ENCODE data around the gene SRD5A2.

SRD5A2 gene

GRCh38 chr2:31539505-31539904 is 41.2 kb downstream of the SRD5A2 start:
- Histone ChIP-seq H3K36me3 (ENCODE audit: control insufficient read depth in 5 of 5, insufficient read depth in 5 of 5, low read length in 5 of 5) (no peaks in the 10 kb centered on the region), H3K9me3 (ENCODE audit: control insufficient read depth in 5 of 5, low read length in 5 of 5) (peaks cover 0 to 16% (median 6%) of the 10 kb centered on the region in 5 donors), H3K27ac (ENCODE audit: low read depth, low read length) (no peak overlapping the region), H3K9ac (ENCODE audit: low read length in 5 of 5) (no peak overlapping the region), H3K4me3 (ENCODE audit: low read depth in 1 of 5, low read length in 5 of 5) (no peak overlapping the region), H3K27me3 (ENCODE audit: control insufficient read depth in 5 of 5, insufficient read depth in 4 of 5, low read length in 5 of 5) (no peaks in the 10 kb centered on the region), H3K4me1 (ENCODE audit: control insufficient read depth in 5 of 5, insufficient read depth in 5 of 5, low read length in 5 of 5) (no peaks in the 10 kb centered on the region)

- Histone ChIP-seq H3K27ac (ENCODE audit: low read depth, low read length) (no peak overlapping the region), H3K9ac (ENCODE audit: low read length in 5 of 5) (no peak overlapping the region), H3K9me3 (ENCODE audit: control insufficient read depth in 5 of 5, low read length in 5 of 5) (peaks cover 0 to 3% (median 0%) of the 10 kb centered on the region in 5 donors), H3K36me3 (ENCODE audit: control insufficient read depth in 5 of 5, insufficient read depth in 5 of 5, low read length in 5 of 5) (no peaks in the 10 kb centered on the region), H3K4me1 (ENCODE audit: control insufficient read depth in 5 of 5, insufficient read depth in 5 of 5, low read length in 5 of 5) (no peaks in the 10 kb centered on the region), H3K27me3 (ENCODE audit: control insufficient read depth in 5 of 5, insufficient read depth in 4 of 5, low read length in 5 of 5) (no peaks in the 10 kb centered on the region), H3K4me3 (ENCODE audit: low read depth in 1 of 5, low read length in 5 of 5) (no peak overlapping the region)
Observed at GRCh38 chr2:31535768-31536167, 45.0 kb downstream of the SRD5A2 start.

- H3K27ac ChIP-seq (ENCODE audit: low read depth, low read length) = no peak overlapping the region
- H3K4me3 ChIP-seq (ENCODE audit: low read depth in 1 of 5, low read length in 5 of 5) = no peak overlapping the region
- no peaks in the 10 kb centered on the region for H3K9me3 ChIP-seq (ENCODE audit: control insufficient read depth in 5 of 5, low read length in 5 of 5)
- H3K4me1 ChIP-seq (ENCODE audit: control insufficient read depth in 5 of 5, insufficient read depth in 5 of 5, low read length in 5 of 5) = no peaks in the 10 kb centered on the region
- H3K9ac ChIP-seq (ENCODE audit: low read length in 5 of 5) = no peak overlapping the region
- H3K27me3 ChIP-seq (ENCODE audit: control insufficient read depth in 5 of 5, insufficient read depth in 4 of 5, low read length in 5 of 5) = no peaks in the 10 kb centered on the region
- H3K36me3 ChIP-seq (ENCODE audit: control insufficient read depth in 5 of 5, insufficient read depth in 5 of 5, low read length in 5 of 5) = no peaks in the 10 kb centered on the region
Observed at GRCh38 chr2:31534636-31535035, 46.1 kb downstream of the SRD5A2 start.

DNA sequence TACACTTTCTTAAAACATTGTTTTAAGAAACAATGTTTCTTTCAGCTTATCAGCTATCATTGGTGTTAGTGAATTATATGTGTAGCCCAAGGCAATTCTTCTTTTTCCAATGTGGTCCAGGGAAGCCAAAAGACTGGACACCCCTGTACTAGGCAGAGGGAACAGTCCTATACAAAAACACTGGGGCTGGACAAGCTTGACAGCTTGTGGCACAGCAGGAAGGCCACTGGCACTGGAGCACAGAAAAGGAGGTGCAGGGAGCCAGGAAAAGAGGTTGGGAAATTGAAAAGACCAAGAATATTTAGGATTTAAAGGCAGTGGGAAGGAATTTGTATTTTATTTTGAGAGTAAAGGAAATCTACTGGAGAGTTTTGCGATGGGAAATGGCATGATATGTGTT is 47.7 kb downstream of the SRD5A2 start:
- no peaks in the 10 kb centered on the region for H3K4me1 ChIP-seq (ENCODE audit: control insufficient read depth in 5 of 5, insufficient read depth in 5 of 5, low read length in 5 of 5)
- no peak overlapping the region for H3K9ac ChIP-seq (ENCODE audit: low read length in 5 of 5)
- H3K36me3 ChIP-seq (ENCODE audit: control insufficient read depth in 5 of 5, insufficient read depth in 5 of 5, low read length in 5 of 5) = no peaks in the 10 kb centered on the region
- H3K27me3 ChIP-seq (ENCODE audit: control insufficient read depth in 5 of 5, insufficient read depth in 4 of 5, low read length in 5 of 5) = no peaks in the 10 kb centered on the region
- H3K9me3 ChIP-seq (ENCODE audit: control insufficient read depth in 5 of 5, low read length in 5 of 5) = no peaks in the 10 kb centered on the region
- H3K27ac ChIP-seq (ENCODE audit: low read depth, low read length) = no peak overlapping the region
- H3K4me3 ChIP-seq (ENCODE audit: low read depth in 1 of 5, low read length in 5 of 5) = no peak overlapping the region

DNA sequence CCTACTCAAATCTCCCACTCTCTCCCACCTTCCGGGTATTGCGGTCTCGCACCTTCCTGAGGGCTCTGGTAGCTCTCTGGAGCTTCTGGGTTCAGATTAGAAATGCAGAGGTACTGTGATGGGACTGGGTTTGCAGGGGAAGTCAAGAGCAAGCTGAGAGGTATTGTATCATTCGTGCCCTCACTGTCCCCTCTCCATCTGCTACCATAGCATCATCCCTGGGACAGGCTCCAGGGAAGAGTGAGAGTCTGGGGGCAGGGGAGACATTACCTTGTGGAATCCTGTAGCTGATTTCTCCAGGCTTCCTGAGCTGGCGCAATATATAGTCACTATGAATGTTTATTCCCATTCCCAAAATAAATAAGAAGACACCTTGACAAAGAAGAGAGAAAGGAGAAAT is 49.6 kb downstream of the SRD5A2 start:
- Histone ChIP-seq H3K36me3 (ENCODE audit: control insufficient read depth in 5 of 5, insufficient read depth in 5 of 5, low read length in 5 of 5) (no peaks in the 10 kb centered on the region), H3K4me3 (ENCODE audit: low read depth in 1 of 5, low read length in 5 of 5) (no peak overlapping the region), H3K9me3 (ENCODE audit: control insufficient read depth in 5 of 5, low read length in 5 of 5) (no peaks in the 10 kb centered on the region), H3K4me1 (ENCODE audit: control insufficient read depth in 5 of 5, insufficient read depth in 5 of 5, low read length in 5 of 5) (no peaks in the 10 kb centered on the region), H3K27ac (ENCODE audit: low read depth, low read length) (no peak overlapping the region), H3K27me3 (ENCODE audit: control insufficient read depth in 5 of 5, insufficient read depth in 4 of 5, low read length in 5 of 5) (no peaks in the 10 kb centered on the region), H3K9ac (ENCODE audit: low read length in 5 of 5) (no peak overlapping the region)

- Histone ChIP-seq H3K4me3 (ENCODE audit: low read depth in 1 of 5, low read length in 5 of 5) (no peak overlapping the region), H3K9ac (ENCODE audit: low read length in 5 of 5) (no peak overlapping the region), H3K36me3 (ENCODE audit: control insufficient read depth in 5 of 5, insufficient read depth in 5 of 5, low read length in 5 of 5) (no peaks in the 10 kb centered on the region), H3K9me3 (ENCODE audit: control insufficient read depth in 5 of 5, low read length in 5 of 5) (no peaks in the 10 kb centered on the region), H3K27me3 (ENCODE audit: control insufficient read depth in 5 of 5, insufficient read depth in 4 of 5, low read length in 5 of 5) (no peaks in the 10 kb centered on the region), H3K27ac (ENCODE audit: low read depth, low read length) (no peak overlapping the region), H3K4me1 (ENCODE audit: control insufficient read depth in 5 of 5, insufficient read depth in 5 of 5, low read length in 5 of 5) (no peaks in the 10 kb centered on the region)
Observed at GRCh38 chr2:31529256-31529655, 51.5 kb downstream of the SRD5A2 start.

DNA sequence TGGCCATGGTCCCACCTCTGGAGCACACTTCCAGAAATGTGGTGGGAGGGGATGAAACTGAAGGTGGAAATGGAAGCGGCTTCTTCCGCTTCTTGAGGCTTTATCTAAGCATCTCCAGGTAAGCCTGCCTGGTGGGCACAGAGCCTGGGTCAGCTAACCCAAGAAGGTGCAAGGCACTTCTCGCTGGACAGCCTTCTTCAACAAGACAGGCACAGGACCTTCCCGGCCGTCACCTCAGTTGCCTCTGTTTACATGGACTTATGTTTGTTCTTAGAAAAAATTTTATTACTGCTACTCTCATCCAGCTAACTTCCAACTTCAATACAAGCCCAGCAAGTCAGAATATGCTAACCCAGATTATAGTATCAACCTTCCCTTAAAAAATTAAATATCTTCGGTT is 51.9 kb downstream of the SRD5A2 start:
- Histone ChIP-seq H3K27me3 (ENCODE audit: control insufficient read depth in 5 of 5, insufficient read depth in 4 of 5, low read length in 5 of 5) (no peaks in the 10 kb centered on the region), H3K27ac (ENCODE audit: low read depth, low read length) (no peak overlapping the region), H3K9me3 (ENCODE audit: control insufficient read depth in 5 of 5, low read length in 5 of 5) (no peaks in the 10 kb centered on the region), H3K4me3 (ENCODE audit: low read depth in 1 of 5, low read length in 5 of 5) (no peak overlapping the region), H3K4me1 (ENCODE audit: control insufficient read depth in 5 of 5, insufficient read depth in 5 of 5, low read length in 5 of 5) (no peaks in the 10 kb centered on the region), H3K36me3 (ENCODE audit: control insufficient read depth in 5 of 5, insufficient read depth in 5 of 5, low read length in 5 of 5) (no peaks in the 10 kb centered on the region), H3K9ac (ENCODE audit: low read length in 5 of 5) (no peak overlapping the region)

DNA sequence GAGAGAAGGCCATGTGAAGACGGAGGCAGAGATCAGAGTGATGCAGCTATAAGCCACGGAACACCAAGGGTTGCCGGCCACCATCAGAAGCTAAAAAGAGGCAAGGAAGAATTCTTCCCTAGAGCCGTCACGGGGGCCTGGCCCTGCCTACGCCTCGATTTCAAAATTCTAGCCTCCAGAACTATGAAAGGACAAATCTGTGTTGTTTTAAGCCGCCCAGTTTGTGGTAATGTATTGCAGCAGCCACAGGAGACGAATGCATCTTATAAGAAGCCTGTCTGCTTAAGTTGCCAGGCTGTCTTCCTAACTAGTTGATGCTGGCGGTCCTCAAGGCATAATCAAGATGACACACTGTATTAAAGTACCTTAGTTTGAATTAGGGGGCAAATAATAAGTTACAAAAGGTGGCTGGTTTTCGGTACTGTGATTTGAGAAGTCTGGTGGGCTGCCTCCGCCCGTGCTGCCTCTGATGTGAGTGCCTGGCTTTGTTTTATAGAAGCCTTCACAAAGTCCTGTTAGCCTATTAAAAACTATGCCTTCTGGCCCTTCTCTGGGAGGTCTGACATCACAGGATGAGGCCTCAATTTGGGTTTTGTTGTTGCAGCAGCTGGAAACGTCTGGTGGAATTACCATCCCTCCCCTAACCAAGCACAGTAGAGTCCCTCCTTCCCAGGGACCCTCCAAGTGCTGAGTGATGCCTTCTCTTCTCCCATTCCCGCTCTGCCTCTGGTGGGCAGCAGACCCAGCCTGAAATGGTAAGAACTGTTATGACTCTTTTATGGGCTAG is 53.6 kb downstream of the SRD5A2 start:
- H3K27ac ChIP-seq (ENCODE audit: low read depth, low read length) = no peak overlapping the region
- H3K9me3 ChIP-seq (ENCODE audit: control insufficient read depth in 5 of 5, low read length in 5 of 5) = no peaks in the 10 kb centered on the region
- no peaks in the 10 kb centered on the region for H3K36me3 ChIP-seq (ENCODE audit: control insufficient read depth in 5 of 5, insufficient read depth in 5 of 5, low read length in 5 of 5)
- no peaks in the 10 kb centered on the region for H3K27me3 ChIP-seq (ENCODE audit: control insufficient read depth in 5 of 5, insufficient read depth in 4 of 5, low read length in 5 of 5)
- no peaks in the 10 kb centered on the region for H3K4me1 ChIP-seq (ENCODE audit: control insufficient read depth in 5 of 5, insufficient read depth in 5 of 5, low read length in 5 of 5)
- no peak overlapping the region for H3K4me3 ChIP-seq (ENCODE audit: low read depth in 1 of 5, low read length in 5 of 5)
- no peak overlapping the region for H3K9ac ChIP-seq (ENCODE audit: low read length in 5 of 5)

DNA sequence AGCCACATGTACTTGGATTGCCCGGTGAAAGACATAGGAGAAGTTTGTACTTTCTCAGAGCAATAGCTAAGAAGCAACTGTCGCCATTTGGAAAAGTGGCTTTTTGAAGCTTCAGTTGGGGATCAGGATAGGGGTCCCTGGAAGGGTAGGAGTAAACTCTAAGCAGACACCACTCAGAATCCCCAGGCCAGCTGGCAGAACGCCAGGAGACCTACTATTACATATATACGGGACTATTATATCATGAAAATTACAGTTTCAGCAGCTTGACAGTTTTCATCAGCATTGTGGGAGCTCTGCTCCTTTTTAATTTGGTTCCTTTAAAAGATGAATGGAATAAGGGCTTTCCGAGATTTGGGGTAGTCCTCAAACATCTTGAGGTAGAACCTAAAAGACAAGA is 54.9 kb downstream of the SRD5A2 start:
- Histone ChIP-seq H3K27ac (ENCODE audit: low read depth, low read length) (no peak overlapping the region), H3K4me3 (ENCODE audit: low read depth in 1 of 5, low read length in 5 of 5) (no peak overlapping the region), H3K4me1 (ENCODE audit: control insufficient read depth in 5 of 5, insufficient read depth in 5 of 5, low read length in 5 of 5) (no peaks in the 10 kb centered on the region), H3K36me3 (ENCODE audit: control insufficient read depth in 5 of 5, insufficient read depth in 5 of 5, low read length in 5 of 5) (no peaks in the 10 kb centered on the region), H3K9me3 (ENCODE audit: control insufficient read depth in 5 of 5, low read length in 5 of 5) (no peaks in the 10 kb centered on the region), H3K9ac (ENCODE audit: low read length in 5 of 5) (no peak overlapping the region), H3K27me3 (ENCODE audit: control insufficient read depth in 5 of 5, insufficient read depth in 4 of 5, low read length in 5 of 5) (no peaks in the 10 kb centered on the region)

- Histone ChIP-seq H3K4me1 (ENCODE audit: control insufficient read depth in 5 of 5, insufficient read depth in 5 of 5, low read length in 5 of 5) (no peaks in the 10 kb centered on the region), H3K9ac (ENCODE audit: low read length in 5 of 5) (no peak overlapping the region), H3K27me3 (ENCODE audit: control insufficient read depth in 5 of 5, insufficient read depth in 4 of 5, low read length in 5 of 5) (no peaks in the 10 kb centered on the region), H3K4me3 (ENCODE audit: low read depth in 1 of 5, low read length in 5 of 5) (no peak overlapping the region), H3K9me3 (ENCODE audit: control insufficient read depth in 5 of 5, low read length in 5 of 5) (no peaks in the 10 kb centered on the region), H3K27ac (ENCODE audit: low read depth, low read length) (no peak overlapping the region), H3K36me3 (ENCODE audit: control insufficient read depth in 5 of 5, insufficient read depth in 5 of 5, low read length in 5 of 5) (no peaks in the 10 kb centered on the region)
Observed at GRCh38 chr2:31524592-31524991, 56.1 kb downstream of the SRD5A2 start.

All from subcutaneous abdominal adipose tissue (tissue), 5 donors.